ENCODE data around the gene ABCB8.

The ABCB8 gene

DNA sequence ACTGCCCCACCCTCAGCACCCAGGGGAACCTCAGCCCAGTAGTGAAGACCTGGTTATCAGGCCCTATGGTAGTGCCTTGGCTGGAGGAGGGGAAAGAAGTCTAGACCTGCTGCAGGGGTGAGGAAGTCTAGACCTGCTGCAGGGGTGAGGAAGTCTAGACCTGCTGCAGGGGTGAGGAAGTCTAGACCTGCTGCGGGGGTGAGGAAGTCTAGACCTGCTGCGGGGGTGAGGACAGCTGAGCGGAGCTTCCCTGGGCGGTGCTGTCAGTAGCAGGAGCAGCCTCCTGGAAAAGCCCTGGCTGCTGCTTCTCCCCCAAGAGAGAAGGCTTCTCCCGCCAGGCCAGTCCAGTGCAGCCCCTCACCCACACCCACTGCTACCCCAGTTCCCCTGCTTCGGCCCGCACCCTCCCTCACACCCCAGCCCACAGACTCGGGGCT lies 31.2 kb upstream of the ABCB8 start:
- TF ChIP-seq SUZ12 (IDR thresholded peaks at IDR 0.05) (no peak), L3MBTL2 (conservative IDR thresholded peaks at IDR 0.05) (no peak), BHLHE40 (IDR thresholded peaks at IDR 0.05; ENCODE audit: borderline replicate concordance) (no peak), FOXK2 (IDR thresholded peaks at IDR 0.05) (no peak), FOXA1 (IDR thresholded peaks at IDR 0.05) (no peak), ELF4 (IDR thresholded peaks at IDR 0.05) (no peak), ZNF384 (IDR thresholded peaks at IDR 0.05) (no peak), HDGF (IDR thresholded peaks at IDR 0.05; ENCODE audit: borderline replicate concordance) (no peak)
- CTCF ChIA-PET, result interaction anchor here (1.0 to 1.7 kb wide), 2 partner anchors 12 kb away, joined by 3 to 6 read pairs; no protein-coding TSS in a partner anchor
- no peak for DNase-seq (ENCODE audit: extremely low spot score)
- POLR2A ChIA-PET, result no interaction called here

DNA sequence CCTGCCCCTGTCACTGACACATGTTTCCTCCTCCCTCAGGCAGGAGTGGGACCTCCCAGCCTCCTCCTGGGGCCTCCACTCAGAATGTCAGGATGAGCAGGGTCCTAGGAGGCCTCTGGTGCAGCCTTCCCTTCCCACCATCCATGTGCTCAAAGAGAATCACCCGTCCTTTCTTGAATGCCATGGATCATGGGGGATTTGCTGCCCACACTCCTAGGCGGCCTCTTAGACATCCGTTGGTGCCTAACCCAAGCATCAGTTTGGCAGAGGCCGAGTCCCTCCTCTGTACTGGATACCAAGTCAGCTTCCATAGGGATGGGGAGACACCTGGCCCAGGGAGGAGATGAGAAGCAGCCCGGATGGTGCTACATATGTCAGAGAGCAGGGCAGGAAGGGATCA lies 30.4 kb upstream of the ABCB8 start:
- ChIA-PET POLR2A (no interaction called here), CTCF (interaction anchor here (1.0 to 1.7 kb wide), 2 partner anchors 11 to 13 kb away, joined by 3 to 6 read pairs; no protein-coding TSS in a partner anchor)
- DNase-seq (ENCODE audit: extremely low spot score), result no peak
- TF ChIP-seq FOXM1 (IDR thresholded peaks at IDR 0.05; ENCODE audit: borderline replicate concordance) (no peak), SUZ12 (IDR thresholded peaks at IDR 0.05) (no peak), CTBP1 (IDR thresholded peaks at IDR 0.05; ENCODE audit: borderline replicate concordance) (no peak)

DNA sequence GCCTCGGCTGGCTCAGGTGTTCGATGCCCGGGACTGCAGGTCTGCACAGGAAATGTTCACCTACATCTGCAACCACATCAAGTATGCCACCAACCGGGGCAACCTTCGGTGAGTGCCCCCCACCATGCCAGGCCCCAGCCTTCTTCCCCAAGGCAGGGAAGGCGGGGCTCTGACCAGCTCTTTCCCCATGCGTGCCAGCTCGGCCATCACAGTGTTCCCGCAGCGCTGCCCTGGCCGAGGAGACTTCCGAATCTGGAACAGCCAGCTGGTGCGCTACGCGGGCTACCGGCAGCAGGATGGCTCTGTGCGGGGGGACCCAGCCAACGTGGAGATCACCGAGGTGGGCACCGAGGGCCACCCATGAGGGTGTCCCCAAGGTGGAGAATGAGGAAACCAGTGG lies 29.9 kb upstream of the ABCB8 start:
- ChIA-PET CTCF (interaction anchor here (1.7 kb wide), 1 partner anchor 13 kb away, joined by 6 read pairs; no protein-coding TSS in a partner anchor), POLR2A (no interaction called here)
- TF ChIP-seq LEF1 (IDR thresholded peaks at IDR 0.05; ENCODE audit: borderline replicate concordance), result no peak
- TF ChIP-seq ZNF384 (IDR thresholded peaks at IDR 0.05), result no peak
- no peak for TF ChIP-seq NFRKB (IDR thresholded peaks at IDR 0.05)
- TF ChIP-seq ARNT (IDR thresholded peaks at IDR 0.05), result no peak
- TF ChIP-seq FOXA1 (IDR thresholded peaks at IDR 0.05), result no peak
- TF ChIP-seq L3MBTL2 (conservative IDR thresholded peaks at IDR 0.05), result no peak
- TF ChIP-seq FOXM1 (IDR thresholded peaks at IDR 0.05; ENCODE audit: borderline replicate concordance), result no peak
- TF ChIP-seq HDGF (IDR thresholded peaks at IDR 0.05; ENCODE audit: borderline replicate concordance), result no peak
- no peak for DNase-seq (ENCODE audit: extremely low spot score)

DNA sequence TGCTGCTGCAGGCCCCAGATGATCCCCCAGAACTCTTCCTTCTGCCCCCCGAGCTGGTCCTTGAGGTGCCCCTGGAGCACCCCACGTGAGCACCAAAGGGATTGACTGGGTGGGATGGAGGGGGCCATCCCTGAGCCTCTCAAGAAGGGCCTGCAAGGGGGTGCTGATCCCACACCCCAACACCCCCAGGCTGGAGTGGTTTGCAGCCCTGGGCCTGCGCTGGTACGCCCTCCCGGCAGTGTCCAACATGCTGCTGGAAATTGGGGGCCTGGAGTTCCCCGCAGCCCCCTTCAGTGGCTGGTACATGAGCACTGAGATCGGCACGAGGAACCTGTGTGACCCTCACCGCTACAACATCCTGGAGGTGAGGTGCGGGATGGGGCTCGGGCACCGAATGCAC lies 29.2 kb upstream of the ABCB8 start:
- DNase-seq (ENCODE audit: extremely low spot score), result no peak
- CTCF ChIA-PET, result interaction anchor here (1.7 kb wide), 1 partner anchor 14 kb away, joined by 6 read pairs; no protein-coding TSS in a partner anchor
- POLR2A ChIA-PET, result no interaction called here
- TF ChIP-seq TARDBP (IDR thresholded peaks at IDR 0.05), result no peak
- TF ChIP-seq FOXK2 (IDR thresholded peaks at IDR 0.05), result no peak
- no peak for TF ChIP-seq SUZ12 (IDR thresholded peaks at IDR 0.05)
- TF ChIP-seq L3MBTL2 (conservative IDR thresholded peaks at IDR 0.05), result no peak
- TF ChIP-seq FOXA1 (IDR thresholded peaks at IDR 0.05), result no peak
- TF ChIP-seq NFRKB (IDR thresholded peaks at IDR 0.05), result no peak
- TF ChIP-seq SP1 (IDR thresholded peaks at IDR 0.05), result no peak
- no peak for TF ChIP-seq HDGF (IDR thresholded peaks at IDR 0.05; ENCODE audit: borderline replicate concordance)
- TF ChIP-seq LEF1 (IDR thresholded peaks at IDR 0.05; ENCODE audit: borderline replicate concordance), result no peak

DNA sequence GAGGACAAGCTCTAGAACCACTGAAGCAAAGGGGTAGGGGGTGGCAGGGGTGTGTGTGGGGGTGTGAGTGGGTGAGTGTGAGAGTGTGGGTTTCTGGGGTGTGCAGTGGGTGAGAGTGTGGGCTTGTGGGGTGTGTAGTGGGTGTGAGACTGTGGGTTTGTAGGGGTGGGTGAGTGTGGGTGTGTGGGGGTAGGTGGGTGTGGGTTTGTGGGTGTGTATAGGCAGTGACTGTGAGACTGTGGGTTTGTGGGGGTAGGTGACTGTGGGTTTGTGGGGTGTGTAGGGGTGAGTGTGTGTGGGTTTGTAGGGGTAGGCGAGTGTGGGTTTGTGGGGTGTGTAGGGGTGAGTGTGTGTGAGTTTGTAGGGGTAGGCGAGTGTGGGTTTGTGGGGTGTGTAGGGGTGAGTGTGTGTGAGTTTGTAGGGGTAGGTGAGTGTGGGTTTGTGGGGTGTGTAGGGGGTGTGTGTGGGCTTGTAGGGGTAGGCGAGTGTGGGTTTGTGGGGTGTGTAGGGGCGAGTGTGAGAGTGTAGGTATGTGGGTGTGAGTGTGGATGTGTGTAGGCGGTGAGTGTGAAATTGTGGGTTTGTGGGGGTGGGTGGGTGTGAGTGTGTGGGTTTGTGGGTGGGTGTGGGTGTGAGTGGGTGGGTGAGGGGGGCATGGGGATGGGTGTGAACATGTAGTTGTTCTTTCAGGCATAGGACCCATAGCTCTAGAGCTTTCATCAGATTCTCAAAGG lies 28.6 kb upstream of the ABCB8 start:
- POLR2A ChIA-PET, result no interaction called here
- no peak for TF ChIP-seq FOXM1 (IDR thresholded peaks at IDR 0.05; ENCODE audit: borderline replicate concordance)
- TF ChIP-seq ARNT (IDR thresholded peaks at IDR 0.05), result no peak
- TF ChIP-seq FOXA1 (IDR thresholded peaks at IDR 0.05), result no peak
- TF ChIP-seq LEF1 (IDR thresholded peaks at IDR 0.05; ENCODE audit: borderline replicate concordance), result no peak
- no peak for TF ChIP-seq SUZ12 (IDR thresholded peaks at IDR 0.05)
- no peak for TF ChIP-seq SP1 (IDR thresholded peaks at IDR 0.05)
- no peak for TF ChIP-seq HDGF (IDR thresholded peaks at IDR 0.05; ENCODE audit: borderline replicate concordance)
- no peak for TF ChIP-seq NFRKB (IDR thresholded peaks at IDR 0.05)
- TF ChIP-seq ZNF384 (IDR thresholded peaks at IDR 0.05), result no peak
- TF ChIP-seq CTBP1 (IDR thresholded peaks at IDR 0.05; ENCODE audit: borderline replicate concordance), result no peak
- TF ChIP-seq TARDBP (IDR thresholded peaks at IDR 0.05), result no peak
- TF ChIP-seq ELF4 (IDR thresholded peaks at IDR 0.05), result no peak

DNA sequence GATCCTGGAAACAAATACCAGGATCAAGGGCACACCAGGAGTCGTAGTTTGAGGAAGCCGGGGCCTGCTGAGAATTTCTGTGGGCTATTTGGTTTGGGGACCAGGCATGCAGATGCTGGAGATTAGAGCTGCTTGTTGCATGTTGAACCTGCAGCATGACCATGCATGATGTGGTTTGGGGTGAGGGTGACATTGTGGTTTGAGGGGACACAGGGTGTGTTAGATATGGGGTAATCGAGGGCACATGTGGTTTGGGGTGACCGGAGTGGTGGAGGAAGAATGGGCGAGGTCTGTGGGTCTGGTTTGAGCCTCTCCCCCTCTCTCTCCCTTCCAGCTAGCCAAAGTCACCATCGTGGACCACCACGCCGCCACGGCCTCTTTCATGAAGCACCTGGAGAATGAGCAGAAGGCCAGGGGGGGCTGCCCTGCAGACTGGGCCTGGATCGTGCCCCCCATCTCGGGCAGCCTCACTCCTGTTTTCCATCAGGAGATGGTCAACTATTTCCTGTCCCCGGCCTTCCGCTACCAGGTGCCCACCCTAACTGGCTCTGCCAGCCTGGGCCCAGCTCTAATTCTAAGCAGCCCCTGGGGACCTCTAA lies 27.3 kb upstream of the ABCB8 start:
- CTCF ChIA-PET, result interaction anchor here (0.8 kb wide), 1 partner anchor 109 kb away, joined by 3 read pairs; no protein-coding TSS in a partner anchor
- DNase-seq (ENCODE audit: extremely low spot score), result no peak

More for the DNA sequence above, 28.6 kb upstream of the ABCB8 start:
- DNase-seq (ENCODE audit: extremely low spot score), result no peak
- CTCF ChIA-PET, result no interaction called here

DNA sequence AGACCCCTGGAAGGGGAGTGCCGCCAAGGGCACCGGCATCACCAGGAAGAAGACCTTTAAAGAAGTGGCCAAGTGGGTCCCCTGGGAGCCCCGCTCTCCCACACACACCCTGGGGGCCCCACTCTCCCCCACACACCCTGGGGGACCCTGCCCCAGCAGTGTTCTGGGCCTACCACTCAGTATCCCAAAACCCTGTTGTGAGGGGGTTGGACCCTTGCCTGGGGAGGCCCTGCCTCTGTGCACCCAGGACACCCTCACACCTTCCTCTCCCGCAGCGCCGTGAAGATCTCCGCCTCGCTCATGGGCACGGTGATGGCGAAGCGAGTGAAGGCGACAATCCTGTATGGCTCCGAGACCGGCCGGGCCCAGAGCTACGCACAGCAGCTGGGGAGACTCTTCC lies 26.7 kb upstream of the ABCB8 start:
- TF ChIP-seq, protein P1, sequence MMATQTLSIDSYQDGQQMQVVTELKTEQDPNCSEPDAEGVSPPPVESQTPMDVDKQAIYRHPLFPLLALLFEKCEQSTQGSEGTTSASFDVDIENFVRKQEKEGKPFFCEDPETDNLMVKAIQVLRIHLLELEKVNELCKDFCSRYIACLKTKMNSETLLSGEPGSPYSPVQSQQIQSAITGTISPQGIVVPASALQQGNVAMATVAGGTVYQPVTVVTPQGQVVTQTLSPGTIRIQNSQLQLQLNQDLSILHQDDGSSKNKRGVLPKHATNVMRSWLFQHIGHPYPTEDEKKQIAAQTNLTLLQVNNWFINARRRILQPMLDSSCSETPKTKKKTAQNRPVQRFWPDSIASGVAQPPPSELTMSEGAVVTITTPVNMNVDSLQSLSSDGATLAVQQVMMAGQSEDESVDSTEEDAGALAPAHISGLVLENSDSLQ (IDR thresholded peaks at IDR 0.05), result no peak
- no peak for TF ChIP-seq TARDBP (IDR thresholded peaks at IDR 0.05)
- no peak for TF ChIP-seq CTBP1 (IDR thresholded peaks at IDR 0.05; ENCODE audit: borderline replicate concordance)
- TF ChIP-seq FOXM1 (IDR thresholded peaks at IDR 0.05; ENCODE audit: borderline replicate concordance), result no peak
- no peak for TF ChIP-seq L3MBTL2 (conservative IDR thresholded peaks at IDR 0.05)
- no peak for TF ChIP-seq BHLHE40 (IDR thresholded peaks at IDR 0.05; ENCODE audit: borderline replicate concordance)
- TF ChIP-seq FOXK2 (IDR thresholded peaks at IDR 0.05), result no peak
- no peak for TF ChIP-seq SUZ12 (IDR thresholded peaks at IDR 0.05)
- no peak for TF ChIP-seq ARNT (IDR thresholded peaks at IDR 0.05)
- TF ChIP-seq SP1 (IDR thresholded peaks at IDR 0.05), result no peak
- TF ChIP-seq HDGF (IDR thresholded peaks at IDR 0.05; ENCODE audit: borderline replicate concordance), result no peak
- no peak for TF ChIP-seq LEF1 (IDR thresholded peaks at IDR 0.05; ENCODE audit: borderline replicate concordance)
- TF ChIP-seq ELF4 (IDR thresholded peaks at IDR 0.05), result no peak
- TF ChIP-seq ZNF384 (IDR thresholded peaks at IDR 0.05), result no peak
- TF ChIP-seq FOXA1 (IDR thresholded peaks at IDR 0.05), result no peak
- TF ChIP-seq NFRKB (IDR thresholded peaks at IDR 0.05), result no peak
- ChIA-PET POLR2A (no interaction called here), CTCF (interaction anchor here (0.8 kb wide), 1 partner anchor 109 kb away, joined by 3 read pairs; no protein-coding TSS in a partner anchor)
- no peak for DNase-seq (ENCODE audit: extremely low spot score)

More for the DNA sequence above, 27.3 kb upstream of the ABCB8 start:
- POLR2A ChIA-PET, result no interaction called here
- no peak for TF ChIP-seq HDGF (IDR thresholded peaks at IDR 0.05; ENCODE audit: borderline replicate concordance)
- no peak for TF ChIP-seq SUZ12 (IDR thresholded peaks at IDR 0.05)
- TF ChIP-seq FOXK2 (IDR thresholded peaks at IDR 0.05), result no peak
- TF ChIP-seq BHLHE40 (IDR thresholded peaks at IDR 0.05; ENCODE audit: borderline replicate concordance), result no peak
- no peak for TF ChIP-seq LEF1 (IDR thresholded peaks at IDR 0.05; ENCODE audit: borderline replicate concordance)
- no peak for TF ChIP-seq ARNT (IDR thresholded peaks at IDR 0.05)
